Neural progenitor cell (in vitro differentiated cells): ENCODE measurements around the gene GGT6.
A peak's percentile ranks its signal among the peaks of the same experiment; 100 is the strongest.

Source experiments
- EZH2 ChIP-seq: fragments of 200-600 bp; sonication (generic); IDR thresholded peaks from 2 replicates; pipeline ENCODE4 v1.6.1; 2017; ENCODE audit warnings: antibody characterized with exemption, mild to moderate bottlenecking, moderate library complexity
- TF ChIP-seq, protein P1 (sequence below): fragments of 200-600 bp; sonication (generic); IDR thresholded peaks from 2 replicates; pipeline ENCODE4 v1.5.1; 2017; ENCODE audit warnings: antibody characterized with exemption, mild to moderate bottlenecking

GRCh38 chr17:4560837-4561256 is 470 bp upstream of the GGT6 start:
- TF ChIP-seq, protein P1, sequence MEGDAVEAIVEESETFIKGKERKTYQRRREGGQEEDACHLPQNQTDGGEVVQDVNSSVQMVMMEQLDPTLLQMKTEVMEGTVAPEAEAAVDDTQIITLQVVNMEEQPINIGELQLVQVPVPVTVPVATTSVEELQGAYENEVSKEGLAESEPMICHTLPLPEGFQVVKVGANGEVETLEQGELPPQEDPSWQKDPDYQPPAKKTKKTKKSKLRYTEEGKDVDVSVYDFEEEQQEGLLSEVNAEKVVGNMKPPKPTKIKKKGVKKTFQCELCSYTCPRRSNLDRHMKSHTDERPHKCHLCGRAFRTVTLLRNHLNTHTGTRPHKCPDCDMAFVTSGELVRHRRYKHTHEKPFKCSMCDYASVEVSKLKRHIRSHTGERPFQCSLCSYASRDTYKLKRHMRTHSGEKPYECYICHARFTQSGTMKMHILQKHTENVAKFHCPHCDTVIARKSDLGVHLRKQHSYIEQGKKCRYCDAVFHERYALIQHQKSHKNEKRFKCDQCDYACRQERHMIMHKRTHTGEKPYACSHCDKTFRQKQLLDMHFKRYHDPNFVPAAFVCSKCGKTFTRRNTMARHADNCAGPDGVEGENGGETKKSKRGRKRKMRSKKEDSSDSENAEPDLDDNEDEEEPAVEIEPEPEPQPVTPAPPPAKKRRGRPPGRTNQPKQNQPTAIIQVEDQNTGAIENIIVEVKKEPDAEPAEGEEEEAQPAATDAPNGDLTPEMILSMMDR = peak; percentile 47
- TF ChIP-seq EZH2 = no peak
